Hematopoietic multipotent progenitor cell treated with erythropoietin and hydrocortisone succinate and interleukin-3 and kit ligand, for 8 days (in vitro differentiated cells): Measurements from ENCODE around the gene CYP2W1.
A peak's percentile ranks its signal among the peaks of the same experiment; 100 is the strongest.
"Not testable (repeated sequence)": the region's sequence is repeated elsewhere in the genome, so short reads cannot be mapped to it uniquely, and the experiment has no call there.

ENCODE experiments used
- DNase-seq: peaks from one replicate; pipeline ENCODE4 v3.0.0-alpha.2; 2015

The CYP2W1 gene

GRCh38 chr7:997404-998395 is 14.7 kb downstream of the CYP2W1 start:
- no peak for DNase-seq

DNA sequence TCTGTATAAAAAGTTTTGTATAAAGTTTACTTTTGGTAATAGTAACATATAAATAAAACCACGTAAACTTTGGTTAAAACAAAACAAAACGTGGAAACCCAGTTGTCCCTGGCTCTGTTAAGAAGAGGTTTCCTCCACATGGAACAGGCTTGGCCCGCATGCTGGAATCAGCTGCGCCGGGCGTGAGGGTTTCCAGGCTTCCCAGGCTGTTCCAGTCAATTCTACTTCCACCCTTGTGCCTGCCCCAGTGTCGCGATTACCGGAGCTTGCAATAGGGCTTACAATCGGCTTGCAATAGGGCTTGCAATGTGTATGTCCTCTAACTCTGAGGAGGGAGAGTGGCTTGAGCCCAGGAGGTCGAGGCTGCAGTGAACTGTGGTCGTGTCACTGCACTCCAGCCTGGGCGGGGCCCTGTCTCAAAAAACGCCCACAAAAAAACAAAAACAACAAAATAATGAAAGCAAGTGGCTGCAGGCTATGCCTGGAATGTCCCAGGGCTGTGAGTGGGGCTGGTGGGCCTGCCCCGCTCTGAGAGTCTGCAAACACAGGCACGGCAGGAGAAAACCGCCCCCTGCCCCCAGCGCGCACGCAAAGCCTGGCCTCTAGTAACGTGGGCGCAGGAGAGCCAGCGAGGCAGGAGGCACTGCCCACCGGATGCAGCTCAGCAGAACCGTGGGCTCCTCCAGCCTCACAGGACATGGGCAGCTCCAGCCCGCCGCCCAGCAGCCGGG is 16.3 kb downstream of the CYP2W1 start:
- DNase-seq: no peak

- DNase-seq: no peak
Measured at GRCh38 chr7:999941-1000935, 17.3 kb downstream of the CYP2W1 start.

- DNase-seq: peak; percentile 12
Measured at GRCh38 chr7:1001069-1001770, 18.2 kb downstream of the CYP2W1 start.

DNA sequence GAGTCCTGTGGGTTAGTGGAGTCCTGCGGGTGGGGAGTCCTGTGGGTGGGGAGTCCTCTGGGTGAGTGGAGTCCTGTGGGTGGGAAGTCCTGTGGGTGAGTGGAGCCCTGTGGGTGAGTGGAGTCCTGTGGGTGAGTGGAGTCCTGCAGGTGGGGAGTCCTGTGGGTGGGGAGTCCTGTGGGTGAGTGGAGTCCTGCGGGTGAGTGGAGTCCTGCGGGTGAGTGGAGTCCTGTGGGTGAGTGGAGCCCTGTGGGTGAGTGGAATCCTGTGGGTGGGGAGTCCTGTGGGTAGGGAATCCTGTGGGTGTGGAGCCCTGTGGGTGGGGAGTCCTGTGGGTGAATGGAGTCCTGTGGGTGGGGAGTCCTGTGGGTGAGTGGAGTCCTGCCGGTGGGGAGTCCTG is 19.0 kb downstream of the CYP2W1 start:
- not testable (repeated sequence) for DNase-seq

DNA sequence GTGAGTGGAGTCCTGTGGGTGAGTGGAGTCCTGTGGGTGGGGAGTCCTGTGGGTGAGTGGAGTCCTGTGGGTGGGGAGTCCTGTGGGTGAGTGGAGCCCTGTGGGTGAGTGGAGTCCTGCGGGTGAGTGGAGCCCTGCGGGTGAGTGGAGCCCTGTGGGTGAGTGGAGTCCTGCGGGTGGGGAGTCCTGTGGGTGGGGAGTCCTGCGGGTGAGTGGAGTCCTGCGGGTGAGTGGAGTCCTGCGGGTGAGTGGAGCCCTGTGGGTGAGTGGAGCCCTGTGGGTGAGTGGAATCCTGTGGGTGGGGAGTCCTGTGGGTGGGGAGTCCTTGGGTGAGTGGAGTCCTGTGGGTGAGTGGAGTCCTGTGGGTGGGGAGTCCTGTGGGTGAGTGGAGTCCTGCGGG is 19.5 kb downstream of the CYP2W1 start:
- not testable (repeated sequence) for DNase-seq

- no peak for DNase-seq
Measured at GRCh38 chr7:1004018-1004852, 21.3 kb downstream of the CYP2W1 start.

DNA sequence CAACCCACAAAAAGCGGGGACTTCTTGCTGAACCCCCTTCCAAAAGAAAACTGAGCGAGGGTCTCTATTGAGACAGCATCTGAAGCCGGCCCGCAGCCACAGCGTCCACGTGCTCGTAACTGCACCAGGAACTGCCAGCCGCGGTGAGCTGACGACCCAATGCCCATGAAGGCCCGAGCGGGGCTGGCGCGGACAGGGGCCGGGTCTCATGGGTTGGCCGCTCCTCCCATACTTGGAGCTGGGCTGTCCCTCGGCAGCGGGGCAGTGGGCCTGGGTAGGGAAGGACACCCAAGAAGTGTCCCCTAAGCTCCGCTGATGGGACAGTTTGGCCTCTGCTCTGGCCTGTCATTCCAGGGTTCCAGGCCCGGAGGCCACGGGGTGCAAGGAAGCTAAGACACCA is 22.3 kb downstream of the CYP2W1 start:
- DNase-seq: no peak

GRCh38 chr7:1007901-1008300 is 24.9 kb downstream of the CYP2W1 start:
- DNase-seq: no peak

GRCh38 chr7:1008733-1009363 is 25.9 kb downstream of the CYP2W1 start:
- DNase-seq: no peak

GRCh38 chr7:1009747-1010146 is 26.8 kb downstream of the CYP2W1 start:
- no peak for DNase-seq

DNA sequence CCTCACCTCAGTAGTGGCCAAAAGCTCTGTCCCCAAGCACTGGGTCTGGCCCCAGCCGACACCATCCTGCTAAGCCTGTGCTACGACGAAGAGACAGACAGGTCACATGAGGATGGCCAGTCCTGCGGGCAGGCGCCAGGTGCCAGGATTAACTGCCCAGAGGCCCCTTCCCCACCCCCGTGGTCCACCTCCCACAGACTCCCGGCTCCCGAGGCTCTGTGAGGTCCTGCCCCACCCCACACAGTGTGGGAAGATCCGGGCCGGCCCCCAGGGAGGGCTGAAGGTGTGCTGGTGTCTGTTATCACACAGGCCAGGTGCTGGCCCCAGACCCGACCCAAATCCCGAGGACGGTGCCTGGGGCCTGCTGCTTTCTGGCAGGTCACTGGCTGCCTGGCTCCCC is 27.2 kb downstream of the CYP2W1 start:
- DNase-seq: no peak

- DNase-seq: no peak
Measured at GRCh38 chr7:1011297-1012003, 28.5 kb downstream of the CYP2W1 start.

DNA sequence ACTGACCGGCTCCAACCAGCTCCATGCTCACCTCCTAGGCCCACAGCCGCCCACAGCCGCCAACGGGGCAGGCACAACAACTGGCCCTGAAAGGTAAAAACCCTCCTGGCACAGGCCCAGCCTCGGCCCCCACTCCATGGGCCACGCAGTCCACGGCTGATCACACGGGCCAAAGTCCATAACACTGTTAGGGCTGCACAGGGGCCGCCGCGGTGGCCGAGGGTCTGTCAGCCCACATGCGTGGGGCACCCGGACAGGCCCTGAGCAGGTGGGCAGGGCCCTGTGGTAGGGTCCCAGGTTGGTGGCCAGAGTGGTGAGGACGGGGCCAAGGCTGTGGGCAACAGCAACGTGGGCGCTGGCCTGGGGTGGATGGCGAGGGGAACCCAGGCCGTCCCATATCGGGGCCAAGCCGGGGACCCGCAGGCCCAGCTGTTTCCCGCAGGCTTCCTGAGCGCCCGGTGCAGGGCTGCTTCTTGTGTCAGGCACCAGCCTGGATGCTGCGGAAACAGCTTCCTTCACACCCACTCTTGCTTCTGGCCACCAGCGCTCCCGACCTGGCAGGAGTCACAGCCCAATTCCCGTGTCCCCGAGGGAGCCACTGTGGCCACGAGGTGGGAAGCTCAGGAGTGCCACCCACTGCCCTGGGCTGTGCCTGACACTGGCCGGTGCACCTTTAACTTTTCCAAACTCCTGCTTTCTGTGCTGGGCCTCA is 29.2 kb downstream of the CYP2W1 start:
- DNase-seq: no peak

GRCh38 chr7:1012716-1013095 is 29.7 kb downstream of the CYP2W1 start:
- no peak for DNase-seq

- DNase-seq: no peak
Measured at GRCh38 chr7:1013581-1013980, 30.6 kb downstream of the CYP2W1 start.

DNA sequence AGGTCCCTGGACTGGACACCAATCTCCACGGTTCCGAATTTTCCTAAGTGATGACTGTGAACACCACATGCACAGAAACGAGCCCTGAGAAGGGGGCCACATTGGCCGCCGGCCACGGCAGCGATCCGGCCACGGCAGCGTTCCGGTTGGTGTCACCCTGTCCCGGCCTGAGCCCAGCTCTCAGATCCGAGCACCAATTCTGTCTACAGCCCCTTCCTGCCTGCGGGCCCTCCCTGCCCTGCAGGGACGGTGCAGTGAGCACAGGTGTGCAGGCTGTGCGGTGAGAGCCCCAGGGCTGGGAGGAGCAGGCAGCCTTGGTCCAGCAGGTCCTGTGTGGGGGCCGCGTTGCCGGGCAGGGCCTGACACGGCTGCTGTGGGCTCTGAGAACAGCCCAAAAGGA is 31.7 kb downstream of the CYP2W1 start:
- no peak for DNase-seq

GRCh38 chr7:1015196-1016121 is 32.5 kb downstream of the CYP2W1 start:
- DNase-seq: no peak
